H1 (cell line): ENCODE data around the gene NOXO1. TPM values are rescaled to one million over a fixed set of nuclear protein-coding genes. Genes with fewer than 3 reads are reported as not detected.

ENCODE experiments used
- CTCF ChIA-PET: fragments of 300-600 bp; sonication (Branson Sonifier 250); formaldehyde crosslinking; loops from one replicate; lab custom pipeline; 2021; ENCODE audit not compliant: partially characterized antibody; lab: Charles Lee
- POLR2A ChIA-PET: fragments of 300-600 bp; sonication (Branson Sonifier 250); formaldehyde crosslinking; loops from one replicate; lab custom pipeline; 2021; ENCODE audit warnings: inconsistent platforms; ENCODE audit not compliant: partially characterized antibody; lab: Charles Lee
- DNase-seq, 2 experiments: peaks; one replicate each; pipeline versions ENCODE4 v3.0.0 to v3.0.0-alpha.2; 2010 to 2022; ENCODE audit warnings: low spot score in 2 of 2, low read depth in 1 of 2, mixed read lengths in 1 of 2
- FAIRE-seq: peaks from 2 replicates; lab custom pipeline; 2011; peaks lifted over from hg19 to GRCh38; lab: Jason Lieb, UNC
- H2AFZ ChIP-seq: 2 replicates; pipeline ENCODE4 v1.8.1; 2012; ENCODE audit warnings: low read length, inconsistent platforms
- H2AK5ac ChIP-seq: 2 replicates; pipeline ENCODE4 v1.6.1; 2013; ENCODE audit warnings: low read depth, low read length
- H2BK120ac ChIP-seq: replicated peaks from 2 replicates; pipeline ENCODE3; 2013; ENCODE audit warnings: low read depth, low read length, inconsistent platforms
- H2BK12ac ChIP-seq: 2 replicates; pipeline ENCODE4 v1.6.1; 2013; ENCODE audit warnings: low read depth, low read length
- H2BK15ac ChIP-seq: 2 replicates; pipeline ENCODE4 v1.6.1; 2013; ENCODE audit warnings: low read length
- H2BK20ac ChIP-seq: 2 replicates; pipeline ENCODE4 v1.6.1; 2013; ENCODE audit warnings: low read length
- H2BK5ac ChIP-seq: 2 replicates; pipeline ENCODE4 v1.6.1; 2013; ENCODE audit warnings: low read depth, low read length
- H3K14ac ChIP-seq: 2 replicates; pipeline ENCODE4 v1.6.1; 2013; ENCODE audit warnings: inconsistent platforms; ENCODE audit not compliant: insufficient read length
- H3K18ac ChIP-seq: 2 replicates; pipeline ENCODE4 v1.6.1; 2013; ENCODE audit warnings: low read length; ENCODE audit errors: extremely low read depth
- H3K23ac ChIP-seq: 2 replicates; pipeline ENCODE4 v1.6.1; 2013; ENCODE audit warnings: inconsistent platforms; ENCODE audit not compliant: insufficient read length
- H3K23me2 ChIP-seq: 2 replicates; pipeline ENCODE4 v1.6.1; 2013; ENCODE audit warnings: low read depth, low read length
- H3K27ac ChIP-seq: 2 replicates; pipeline ENCODE4 v1.6.1; 2011; ENCODE audit warnings: low read depth, low read length, inconsistent platforms
- H3K27me3 ChIP-seq, 4 experiments: replicated peaks in 1 of 4; 1 replicate in 1 of 4; 2 replicates in 3 of 4; pipeline versions ENCODE4 v1.6.1 to v1.8.1; 2011 to 2013; ENCODE audit warnings: low read length in 3 of 4, mild to moderate bottlenecking in 3 of 4, inconsistent platforms in 2 of 4, mixed read lengths in 2 of 4, moderate library complexity in 1 of 4; ENCODE audit not compliant: control insufficient read depth in 3 of 4, insufficient read depth in 3 of 4; ENCODE audit errors: extremely low read depth in 1 of 4
- H3K36me3 ChIP-seq, 4 experiments: 2 replicates each; pipeline versions ENCODE4 v1.6.1 to v1.8.1; 2011 to 2013; ENCODE audit warnings: mild to moderate bottlenecking in 4 of 4, low read length in 3 of 4, moderate library complexity in 2 of 4, control low read depth in 1 of 4, inconsistent platforms in 1 of 4; ENCODE audit not compliant: insufficient read depth in 4 of 4, control insufficient read depth in 2 of 4
- H3K4ac ChIP-seq: replicated peaks from 2 replicates; pipeline ENCODE3; 2013; ENCODE audit warnings: low read length, low read depth, mixed read lengths, inconsistent platforms; ENCODE audit not compliant: insufficient read length
- H3K4me1 ChIP-seq, 4 experiments: replicated peaks in 1 of 4; 1 replicate in 1 of 4; 2 replicates in 3 of 4; pipeline versions ENCODE4 v1.6.1 to v1.8.1; 2011 to 2013; ENCODE audit warnings: low read length in 3 of 4, inconsistent platforms in 2 of 4, mixed read lengths in 1 of 4; ENCODE audit not compliant: insufficient read depth in 4 of 4, control insufficient read depth in 3 of 4
- H3K4me2 ChIP-seq, 2 experiments: 2 replicates each; pipeline versions ENCODE4 v1.6.1 to v1.8.1; 2011 to 2013; ENCODE audit warnings: low read depth in 2 of 2, low read length in 2 of 2, control low read depth in 1 of 2, inconsistent platforms in 1 of 2, mild to moderate bottlenecking in 1 of 2; ENCODE audit not compliant: insufficient read depth in 1 of 2
- H3K4me3 ChIP-seq, 4 experiments: fragments of 200-600, 300-600 bp in 1 of 4; sonication (generic), shearing (Covaris generic), sonication (Bioruptor Twin) in 1 of 4; 2 replicates each; pipeline versions ENCODE4 v1.5.1 to v1.8.1; 2011 to 2016; ENCODE audit warnings: low read length in 4 of 4, low read depth in 3 of 4, control low read depth in 2 of 4, inconsistent platforms in 2 of 4, mild to moderate bottlenecking in 2 of 4, mixed read lengths in 1 of 4, moderate library complexity in 1 of 4; ENCODE audit not compliant: insufficient read depth in 2 of 4; ENCODE audit errors: extremely low read depth in 1 of 4
- H3K56ac ChIP-seq: replicated peaks from 2 replicates; pipeline ENCODE3; 2013; ENCODE audit warnings: low read depth, mild to moderate bottlenecking, mixed read lengths, low read length, inconsistent platforms; ENCODE audit not compliant: insufficient read length
- H3K79me1 ChIP-seq: 2 replicates; pipeline ENCODE4 v1.6.1; 2013; ENCODE audit warnings: low read depth, low read length, control low read depth
- H3K79me2 ChIP-seq, 2 experiments: 2 replicates each; pipeline versions ENCODE4 v1.6.1 to v1.8.1; 2012 to 2013; ENCODE audit warnings: low read length in 2 of 2, mild to moderate bottlenecking in 2 of 2, inconsistent platforms in 1 of 2; ENCODE audit not compliant: insufficient read depth in 2 of 2, control insufficient read depth in 1 of 2
- H3K9ac ChIP-seq, 4 experiments: replicated peaks in 1 of 4; 1 replicate in 1 of 4; 2 replicates in 3 of 4; pipeline versions ENCODE4 v1.6.1 to v1.8.1; 2011 to 2013; ENCODE audit warnings: low read depth in 3 of 4, low read length in 3 of 4, control low read depth in 2 of 4, mild to moderate bottlenecking in 2 of 4, moderate library complexity in 2 of 4, inconsistent platforms in 1 of 4; ENCODE audit errors: extremely low read depth in 1 of 4
- H3K9me3 ChIP-seq, 2 experiments: 2 replicates each; pipeline versions ENCODE4 v1.6.1 to v1.8.1; 2012 to 2013; ENCODE audit warnings: mild to moderate bottlenecking in 2 of 2, moderate library complexity in 2 of 2, control low read depth in 1 of 2, inconsistent platforms in 1 of 2, low read depth in 1 of 2, low read length in 1 of 2, mixed read lengths in 1 of 2; ENCODE audit not compliant: insufficient read depth in 2 of 2
- H4K20me1 ChIP-seq, 2 experiments: replicated peaks in 1 of 2; 2 replicates each; pipeline versions ENCODE3 to v1.8.1; 2011 to 2013; ENCODE audit warnings: inconsistent platforms in 2 of 2, low read length in 2 of 2, mild to moderate bottlenecking in 1 of 2; ENCODE audit not compliant: insufficient read depth in 2 of 2, control insufficient read depth in 1 of 2
- H4K5ac ChIP-seq: 2 replicates; pipeline ENCODE4 v1.6.1; 2013; ENCODE audit warnings: low read length, low read depth, mixed read lengths, inconsistent platforms; ENCODE audit not compliant: insufficient read length
- H4K8ac ChIP-seq: 2 replicates; pipeline ENCODE4 v1.8.0; 2013; ENCODE audit warnings: mild to moderate bottlenecking, moderate library complexity, low read length, inconsistent platforms; ENCODE audit not compliant: insufficient read depth; ENCODE audit errors: extremely low read depth
- H4K91ac ChIP-seq: replicated peaks from 2 replicates; pipeline ENCODE3; 2013; ENCODE audit warnings: low read length, mixed read lengths, inconsistent platforms; ENCODE audit not compliant: insufficient read length
- BRCA1 ChIP-seq: IDR thresholded peaks from 2 replicates; pipeline ENCODE4 v1.6.1; 2012; ENCODE audit warnings: low read depth, low read length, improper control_type of control experiment
- CTBP2 ChIP-seq: IDR thresholded peaks from 2 replicates; pipeline ENCODE4 v1.7.0; 2011; ENCODE audit warnings: borderline replicate concordance, mild to moderate bottlenecking, moderate library complexity, mixed read lengths, low read length; ENCODE audit not compliant: insufficient read depth, insufficient read length
- E2F6 ChIP-seq: IDR thresholded peaks from 2 replicates; pipeline ENCODE4 v1.6.1; 2012; ENCODE audit warnings: inconsistent platforms
- HDAC2 ChIP-seq, 2 experiments: fragments of 300-600 bp in 1 of 2; sonication (generic) in 1 of 2; IDR thresholded peaks; 2 replicates each; pipeline ENCODE4 v1.6.1; 2011 to 2012; ENCODE audit warnings: low read depth in 2 of 2, low read length in 2 of 2, mild to moderate bottlenecking in 2 of 2, moderate library complexity in 2 of 2, borderline replicate concordance in 1 of 2, inconsistent platforms in 1 of 2
- POLR2AphosphoS5 ChIP-seq: IDR thresholded peaks from 2 replicates; pipeline ENCODE4 v1.6.1; 2011; ENCODE audit warnings: low read depth, low read length
- SP1 ChIP-seq: IDR thresholded peaks from 2 replicates; pipeline ENCODE4 v1.6.1; 2011; ENCODE audit warnings: low read depth, low read length
- SUZ12 ChIP-seq: fragments of 200-600 bp; sonication (generic); IDR thresholded peaks from 2 replicates; pipeline ENCODE4 v1.6.1; 2012; ENCODE audit warnings: mild to moderate bottlenecking, inconsistent platforms, low read length, moderate library complexity, mixed read lengths
- TBP ChIP-seq: IDR thresholded peaks from 2 replicates; pipeline ENCODE4 v1.6.1; 2011; ENCODE audit warnings: low read depth, low read length, improper control_type of control experiment
- TEAD4 ChIP-seq: IDR thresholded peaks from 2 replicates; pipeline ENCODE4 v1.6.1; 2012; ENCODE audit warnings: low read depth, low read length, inconsistent platforms, mixed read lengths
- YY1 ChIP-seq: IDR thresholded peaks from 2 replicates; pipeline ENCODE4 v1.6.1; 2011; ENCODE audit warnings: low read depth, mild to moderate bottlenecking, low read length
- WGBS, 2 experiments: shearing (Covaris generic) in 1 of 2; methylation state at CpG; one replicate each; pipeline versions ENCODE4 v1.1.6 to v1.1.7; 2013 to 2015; ENCODE audit warnings: low lambda C conversion rate in 2 of 2, mixed read lengths in 2 of 2, inconsistent platforms in 1 of 2, low coverage in 1 of 2, missing lambda C conversion rate in 1 of 2; ENCODE audit not compliant: insufficient replicate concordance in 2 of 2, insufficient coverage in 1 of 2, insufficient read length in 1 of 2; ENCODE audit errors: extremely low coverage in 1 of 2, missing lambda C conversion rate in 1 of 2; 5-methylcytosine and 5-hydroxymethylcytosine counted together
- polyA plus RNA-seq, 7 experiments: library from polyadenylated mRNA; depleted of rRNA in 3 of 7; stranded (reverse) in 5 of 7; unstranded in 2 of 7; fragments of >200 nt in 5 of 7; fragments of 200-250 nt in 2 of 7; gene quantifications; 1 replicate in 5 of 7; 2 replicates in 1 of 7; 4 replicates in 1 of 7; pipeline versions ENCODE4 v1.2.1 to v1.2.3, GENCODE V29; 2011 to 2013; ENCODE audit warnings: missing spikeins in 2 of 7, mixed read lengths in 2 of 7
- total RNA-seq: library from RNA; stranded (reverse); fragmentation: NEBNext Ultra II Directional; extraction: Animal tissue kit (Norgen Biotek cat#: 25700); gene quantifications from 2 replicates; pipeline ENCODE4 v1.2.1, GENCODE V29; 2021

NOXO1 gene
- total and polyA plus RNA-seq, 2 of the 8 experiments (the other 6 are each of a cell fraction or from before 2014, with no cell fraction given), result 1.3 to 2.5 TPM

- H3K23me2 ChIP-seq, result peaks cover 7% of the 10 kb centered on the region; the same call in 1 of the 2 replicates
- no peaks in the 10 kb centered on the region for H3K79me2 ChIP-seq
- H3K4me3 ChIP-seq, result no peak overlapping the region
- no peak overlapping the region for H2BK20ac ChIP-seq
- no peak overlapping the region for H2AK5ac ChIP-seq
- no peak overlapping the region for H2AFZ ChIP-seq
- H3K23ac ChIP-seq, result no peak overlapping the region
- H4K8ac ChIP-seq, result peak overlapping the region; percentile 57
- DNase-seq (no peak), FAIRE-seq (no peak)
- H3K79me1 ChIP-seq, result no peaks in the 10 kb centered on the region
- ChIA-PET POLR2A (interaction anchor here (0.9 to 1.3 kb wide), 7 partner anchors 14 to 144 kb away, joined by 3 to 7 read pairs (median 3); partner anchors contain the start of gene RPS2), CTCF (interaction anchor here (0.8 to 2.1 kb wide), 11 partner anchors 11 to 113 kb away, joined by 3 to 7 read pairs (median 4); no protein-coding TSS in a partner anchor)
- no peak overlapping the region for H3K18ac ChIP-seq
- H4K20me1 ChIP-seq, result peaks cover 0 to 9% of the 10 kb centered on the region in 2 experiments
- 91% methylated on average over 3 of the region's 3 CpGs; no CpG with 5 or more reads in 1 of the 2 experiments for WGBS, 2 experiments
- H3K27ac ChIP-seq, result no peak overlapping the region
- peaks cover 0 to 27% (median 21%) of the 10 kb centered on the region in 4 experiments; a peak in 5 of 7 replicates for H3K27me3 ChIP-seq
- H3K9ac ChIP-seq, result no peak overlapping the region
- H2BK120ac ChIP-seq, result no peak overlapping the region
- no peak overlapping the region for H4K91ac ChIP-seq
- H2BK12ac ChIP-seq, result no peak overlapping the region
- no peak overlapping the region for H4K5ac ChIP-seq
- H2BK15ac ChIP-seq, result no peak overlapping the region
- H3K9me3 ChIP-seq, result no peaks in the 10 kb centered on the region
- H3K56ac ChIP-seq, result no peak overlapping the region
- no peak overlapping the region for H3K14ac ChIP-seq
- H3K36me3 ChIP-seq, result no peaks in the 10 kb centered on the region
- peak overlapping the region in 1 of 2 experiments; percentile 61; a peak in 1 of 4 replicates for H3K4me2 ChIP-seq
- H3K4me1 ChIP-seq, result peaks cover 0 to 12% (median 9%) of the 10 kb centered on the region in 4 experiments; a peak in 5 of 7 replicates
- peak overlapping the region; percentile 22 for H3K4ac ChIP-seq
- H2BK5ac ChIP-seq, result no peak overlapping the region
- TF ChIP-seq SUZ12 (no peak), TEAD4 (no peak), CTBP2 (no peak), YY1 (no peak), SP1 (no peak), E2F6 (no peak), HDAC2 (IDR thresholded peaks at IDR 0.05; ENCODE audit: borderline replicate concordance in 1 of 2, low read depth in 2 of 2, low read length in 2 of 2) (no peak), POLR2AphosphoS5 (no peak), TBP (no peak), BRCA1 (no peak)
These were observed 46.9 kb upstream of the NOXO1 start for GRCh38 chr16:2028146-2028545.
